Erythroblast (primary cell): ENCODE results near the gene VWA3B.

Experiments used
- GATA1 ChIP-seq: IDR thresholded peaks from 2 replicates; pipeline ENCODE4 v1.6.1; 2011; ENCODE audit warnings: low read depth, mild to moderate bottlenecking, control low read depth, low read length, moderate library complexity
- POLR2A ChIP-seq: IDR thresholded peaks from 2 replicates; pipeline ENCODE4 v1.6.1; 2011; ENCODE audit warnings: mild to moderate bottlenecking, low read length

GRCh38 chr2:98067160-98067559 is 19.8 kb upstream of the VWA3B start:
- TF ChIP-seq POLR2A (no peak), GATA1 (no peak)
